HCT116 (cell line): Measurements from ENCODE around the gene TMUB1.

Experiments used
- POLR2A ChIP-seq: IDR thresholded peaks from 2 replicates; pipeline ENCODE4 v1.7.0; 2011; ENCODE audit warnings: borderline replicate concordance; ENCODE audit not compliant: insufficient read depth, insufficient read length; ENCODE audit errors: extremely low read depth
- POLR2AphosphoS5 ChIP-seq: IDR thresholded peaks from 2 replicates; pipeline ENCODE4 v1.6.1; 2011; ENCODE audit warnings: mild to moderate bottlenecking, low read depth, low read length, moderate library complexity

DNA sequence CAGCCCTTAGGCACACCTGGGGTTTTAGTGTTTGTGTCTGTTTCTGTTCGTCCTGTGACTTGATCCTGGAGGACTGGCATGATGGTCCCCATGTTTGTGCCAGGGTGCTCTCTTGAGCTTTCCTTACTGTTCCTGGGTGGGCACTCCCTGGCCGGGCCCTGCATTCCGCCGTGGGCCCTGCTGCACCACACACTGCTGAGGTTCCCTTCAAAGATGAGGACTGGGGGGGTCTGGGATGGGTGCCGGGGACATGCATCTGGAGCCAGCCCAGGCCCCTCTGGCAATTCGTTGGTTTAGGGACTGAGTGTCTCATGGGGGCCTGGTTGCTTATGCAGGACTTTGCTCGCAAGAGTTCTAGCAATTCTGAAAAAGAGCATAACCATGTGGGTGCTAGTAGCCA is 7.7 kb upstream of the TMUB1 start:
- TF ChIP-seq POLR2AphosphoS5 (no peak), POLR2A (no peak)
